Measurements from ENCODE around the gene CXCL12. TPM values are rescaled to one million over a fixed set of nuclear protein-coding genes. Genes with fewer than 3 reads are reported as not detected.

CXCL12 gene
- 10 to 100 TPM in 2 of 4 donors, 1 to 10 TPM in 1, under 1 TPM in 1; 0.67 to 53.5 (median 20.7) TPM for polyA plus RNA-seq
- long read RNA-seq, donor 1, transcript CXCL12-201 (3 exons, 1,857 nt): major isoform, 35 of 49 reads
- long read RNA-seq, donor 1, transcript CXCL12-203 (4 exons, 3,532 nt): minor isoform, 6 of 49 reads
- long read RNA-seq, donor 1, partial matches to known transcripts: 0 of 49 reads
- long read RNA-seq, donor 1, other reads (novel, unspliced or antisense): 0 of 49 reads
- long read RNA-seq, donor 2, transcript CXCL12-201 (3 exons, 1,857 nt): major isoform, 7 of 11 reads
- long read RNA-seq, donor 2, partial matches to known transcripts: 0 of 11 reads
- long read RNA-seq, donor 2, other reads (novel, unspliced or antisense): 0 of 11 reads
- long read RNA-seq, donor 3, transcript CXCL12-207 (2 exons, 596 nt): minor isoform, 5 of 39 reads
- long read RNA-seq, donor 3, transcript CXCL12-201 (3 exons, 1,857 nt): major isoform, 30 of 39 reads
- long read RNA-seq, donor 3, partial matches to known transcripts: 0 of 39 reads
- long read RNA-seq, donor 3, other reads (novel, unspliced or antisense): 0 of 39 reads
- long read RNA-seq, donor 4: 0 reads
- long read RNA-seq, donor 5, transcript CXCL12-201 (3 exons, 1,857 nt): major isoform, 7 of 10 reads
- long read RNA-seq, donor 5, partial matches to known transcripts: 0 of 10 reads
- long read RNA-seq, donor 5, other reads (novel, unspliced or antisense): 0 of 10 reads
- long read RNA-seq, donor 6, transcript CXCL12-203 (4 exons, 3,532 nt): minor isoform, 5 of 21 reads
- long read RNA-seq, donor 6, transcript CXCL12-201 (3 exons, 1,857 nt): major isoform, 14 of 21 reads
- long read RNA-seq, donor 6, partial matches to known transcripts: 0 of 21 reads
- long read RNA-seq, donor 6, other reads (novel, unspliced or antisense): 0 of 21 reads
- long read RNA-seq, donor 7: 0 reads
- long read RNA-seq, donor 8, transcript CXCL12-201 (3 exons, 1,857 nt): major isoform, 22 of 27 reads
- long read RNA-seq, donor 8, partial matches to known transcripts: 0 of 27 reads
- long read RNA-seq, donor 8, other reads (novel, unspliced or antisense): 0 of 27 reads
- long read RNA-seq, donor 9, partial matches to known transcripts: 0 of 4 reads
- long read RNA-seq, donor 9, other reads (novel, unspliced or antisense): 0 of 4 reads
- long read RNA-seq, donor 10, transcript CXCL12-202 (4 exons, 470 nt): minor isoform, 5 of 104 reads
- long read RNA-seq, donor 10, transcript CXCL12-201 (3 exons, 1,857 nt): major isoform, 81 of 104 reads
- long read RNA-seq, donor 10, transcript CXCL12-207 (2 exons, 596 nt): minor isoform, 6 of 104 reads
- long read RNA-seq, donor 10, transcript CXCL12-203 (4 exons, 3,532 nt): minor isoform, 12 of 104 reads
- long read RNA-seq, donor 10, partial matches to known transcripts: 0 of 104 reads
- long read RNA-seq, donor 10, other reads (novel, unspliced or antisense): 0 of 104 reads

GRCh38 chr10:44385026-44385695 lies at the start of gene CXCL12:
TSS of gene CXCL12 (minus strand) at chr10:44385097. CDS start at chr10:44385005, 92 bp downstream.
- peak within 1 kb of the TSS in 2 of 3 donors; percentile 17 to 62 for H3K27ac ChIP-seq (ENCODE audit: low read depth in 1 of 3, low read length in 2 of 3)
- no peaks in the 10 kb centered on the region for H3K9me3 ChIP-seq (ENCODE audit: control insufficient read depth in 2 of 2, insufficient read depth in 1 of 2, low read depth in 1 of 2, low read length in 1 of 2)
- no peak for FAIRE-seq
- WGBS, 3 donors: 2 to 4% (median 3%) methylated on average over 35 to 75 of the region's 75 CpGs
- H3K27me3 ChIP-seq (ENCODE audit: control insufficient read depth in 3 of 3, insufficient read depth in 3 of 3, low read length in 3 of 3): peaks cover 16 to 51% (median 16%) of the 10 kb centered on the region in 3 donors
- peaks cover 0 to 10% (median 0%) of the 10 kb centered on the region in 3 donors for H3K4me1 ChIP-seq (ENCODE audit: control insufficient read depth in 3 of 3, insufficient read depth in 2 of 3, low read depth in 1 of 3, low read length in 2 of 3)
- DNase-seq: peak in 1 of 2 donors; percentile 30
- no peaks in the 10 kb centered on the region for H3K36me3 ChIP-seq (ENCODE audit: control insufficient read depth in 3 of 3, insufficient read depth in 2 of 3, low read depth in 1 of 3, low read length in 3 of 3)
- peak within 1 kb of the TSS; percentile 41 to 61 (median 46) for H3K4me3 ChIP-seq (ENCODE audit: low read depth in 1 of 3, low read length in 3 of 3)

DNA sequence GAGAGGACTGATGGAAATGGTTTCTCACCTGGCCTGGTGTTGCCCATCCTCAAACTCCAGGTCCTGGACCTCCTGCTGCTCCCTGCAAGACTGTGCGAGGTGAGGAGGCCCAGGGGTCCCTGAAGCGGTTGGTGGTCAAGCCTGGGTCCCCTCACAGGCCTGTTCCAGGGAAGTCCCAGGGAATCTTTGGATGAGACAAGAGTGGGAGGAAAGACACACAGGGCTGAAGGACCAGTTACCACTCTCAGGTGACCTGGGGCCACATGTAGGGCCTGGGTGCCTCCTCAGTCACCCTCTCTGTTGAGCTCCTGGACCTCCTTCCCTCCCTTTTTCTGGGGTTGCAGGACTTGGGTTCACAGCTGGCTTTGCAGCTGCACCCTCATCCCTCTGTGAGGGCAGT lies 42.6 kb upstream of the CXCL12 start:
- Histone ChIP-seq H3K4me3 (ENCODE audit: low read depth in 1 of 3, low read length in 3 of 3) (no peak overlapping the region), H3K27ac (ENCODE audit: low read depth in 1 of 3, low read length in 2 of 3) (no peak overlapping the region), H3K27me3 (ENCODE audit: control insufficient read depth in 3 of 3, insufficient read depth in 3 of 3, low read length in 3 of 3) (no peaks in the 10 kb centered on the region), H3K4me1 (ENCODE audit: control insufficient read depth in 3 of 3, insufficient read depth in 2 of 3, low read depth in 1 of 3, low read length in 2 of 3) (no peaks in the 10 kb centered on the region), H3K9me3 (ENCODE audit: control insufficient read depth in 2 of 2, insufficient read depth in 1 of 2, low read depth in 1 of 2, low read length in 1 of 2) (no peaks in the 10 kb centered on the region), H3K36me3 (ENCODE audit: control insufficient read depth in 3 of 3, insufficient read depth in 2 of 3, low read depth in 1 of 3, low read length in 3 of 3) (no peaks in the 10 kb centered on the region)
- FAIRE-seq: no peak
- no peak for DNase-seq
- 72 to 100% (median 96%) methylated on average over 2 of the region's 2 CpGs for WGBS, 3 donors

- FAIRE-seq (no peak), DNase-seq (no peak)
- Histone ChIP-seq H3K27me3 (ENCODE audit: control insufficient read depth in 3 of 3, insufficient read depth in 3 of 3, low read length in 3 of 3) (no peaks in the 10 kb centered on the region), H3K9me3 (ENCODE audit: control insufficient read depth in 2 of 2, insufficient read depth in 1 of 2, low read depth in 1 of 2, low read length in 1 of 2) (no peaks in the 10 kb centered on the region), H3K36me3 (ENCODE audit: control insufficient read depth in 3 of 3, insufficient read depth in 2 of 3, low read depth in 1 of 3, low read length in 3 of 3) (no peaks in the 10 kb centered on the region), H3K4me1 (ENCODE audit: control insufficient read depth in 3 of 3, insufficient read depth in 2 of 3, low read depth in 1 of 3, low read length in 2 of 3) (no peaks in the 10 kb centered on the region), H3K4me3 (ENCODE audit: low read depth in 1 of 3, low read length in 3 of 3) (no peak overlapping the region), H3K27ac (ENCODE audit: low read depth in 1 of 3, low read length in 2 of 3) (no peak overlapping the region)
- 67 to 86% (median 78%) methylated on average over 5 of the region's 5 CpGs for WGBS, 3 donors
Observed at GRCh38 chr10:44427037-44427436, 42.1 kb upstream of the CXCL12 start.

DNA sequence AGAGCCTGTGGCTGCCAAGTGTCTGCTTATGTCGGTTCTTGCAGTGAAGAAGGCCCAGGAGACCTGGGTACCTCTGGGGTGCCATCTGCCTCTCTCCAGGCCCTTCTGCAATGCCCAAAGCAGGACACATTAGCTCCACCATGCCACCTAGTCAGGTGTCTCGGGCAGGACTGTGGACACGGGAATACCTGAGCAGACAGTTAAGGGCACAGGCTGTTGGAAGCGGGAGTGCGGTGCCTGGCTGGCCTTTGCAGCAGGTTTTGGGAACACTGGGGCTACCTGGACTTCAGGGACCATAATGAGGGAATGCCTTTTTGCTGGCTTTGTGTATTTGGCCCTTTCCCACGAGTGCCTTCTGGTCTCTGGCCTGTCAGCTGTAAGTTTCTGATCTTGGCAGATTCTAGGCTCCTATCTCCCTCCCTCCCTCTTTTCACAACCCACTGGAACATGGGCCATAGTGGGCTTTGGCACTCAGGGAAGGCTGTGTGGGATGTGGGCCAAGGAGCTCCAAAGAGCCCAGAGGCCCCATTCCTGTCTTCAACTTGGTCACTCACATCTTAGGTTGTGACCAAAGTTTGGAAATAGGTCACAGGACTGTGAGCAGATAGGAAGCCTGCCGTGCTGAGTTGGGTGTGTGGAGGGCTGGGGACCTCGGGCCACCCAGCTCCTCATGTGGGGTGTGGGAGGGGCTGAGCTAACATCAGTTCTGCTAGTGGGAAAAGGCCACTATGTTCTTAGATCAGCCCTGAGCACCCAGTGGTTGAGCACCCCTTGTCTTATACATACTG lies 41.5 kb upstream of the CXCL12 start:
- Histone ChIP-seq H3K4me1 (ENCODE audit: control insufficient read depth in 3 of 3, insufficient read depth in 2 of 3, low read depth in 1 of 3, low read length in 2 of 3) (no peaks in the 10 kb centered on the region), H3K4me3 (ENCODE audit: low read depth in 1 of 3, low read length in 3 of 3) (no peak overlapping the region), H3K9me3 (ENCODE audit: control insufficient read depth in 2 of 2, insufficient read depth in 1 of 2, low read depth in 1 of 2, low read length in 1 of 2) (no peaks in the 10 kb centered on the region), H3K36me3 (ENCODE audit: control insufficient read depth in 3 of 3, insufficient read depth in 2 of 3, low read depth in 1 of 3, low read length in 3 of 3) (no peaks in the 10 kb centered on the region), H3K27me3 (ENCODE audit: control insufficient read depth in 3 of 3, insufficient read depth in 3 of 3, low read length in 3 of 3) (no peaks in the 10 kb centered on the region), H3K27ac (ENCODE audit: low read depth in 1 of 3, low read length in 2 of 3) (no peak overlapping the region)
- no peak for FAIRE-seq
- DNase-seq: no peak
- WGBS, 3 donors: 67 to 82% (median 70%) methylated on average over 8 of the region's 8 CpGs

DNA sequence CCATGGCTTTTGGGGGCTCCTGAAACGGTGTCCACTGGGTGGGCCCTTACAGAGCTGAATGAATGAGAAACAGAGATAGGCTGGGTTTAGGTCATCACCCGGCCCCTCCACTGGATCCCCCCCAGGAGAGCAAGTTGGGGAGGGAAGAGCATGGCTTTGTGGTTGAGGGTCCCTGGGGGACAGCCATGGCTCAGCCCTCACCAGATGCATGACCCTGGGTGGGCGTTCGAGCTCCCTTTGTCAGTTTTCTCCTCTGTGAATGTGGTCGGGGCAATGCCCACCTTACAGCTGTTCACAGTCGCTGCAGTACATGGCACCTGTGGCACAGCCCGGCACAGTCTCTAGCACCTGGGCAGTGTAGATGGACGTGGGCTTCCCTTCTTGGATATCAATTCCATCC lies 40.6 kb upstream of the CXCL12 start:
- H3K4me3 ChIP-seq (ENCODE audit: low read depth in 1 of 3, low read length in 3 of 3): no peak overlapping the region
- WGBS, 3 donors: 72 to 85% (median 78%) methylated on average over 8 of the region's 8 CpGs
- DNase-seq (no peak), FAIRE-seq (no peak)
- H3K9me3 ChIP-seq (ENCODE audit: control insufficient read depth in 2 of 2, insufficient read depth in 1 of 2, low read depth in 1 of 2, low read length in 1 of 2): no peaks in the 10 kb centered on the region
- no peaks in the 10 kb centered on the region for H3K36me3 ChIP-seq (ENCODE audit: control insufficient read depth in 3 of 3, insufficient read depth in 2 of 3, low read depth in 1 of 3, low read length in 3 of 3)
- no peaks in the 10 kb centered on the region for H3K27me3 ChIP-seq (ENCODE audit: control insufficient read depth in 3 of 3, insufficient read depth in 3 of 3, low read length in 3 of 3)
- no peaks in the 10 kb centered on the region for H3K4me1 ChIP-seq (ENCODE audit: control insufficient read depth in 3 of 3, insufficient read depth in 2 of 3, low read depth in 1 of 3, low read length in 2 of 3)
- H3K27ac ChIP-seq (ENCODE audit: low read depth in 1 of 3, low read length in 2 of 3): no peak overlapping the region

GRCh38 chr10:44424957-44425356 lies 40.1 kb upstream of the CXCL12 start:
- Histone ChIP-seq H3K9me3 (ENCODE audit: control insufficient read depth in 2 of 2, insufficient read depth in 1 of 2, low read depth in 1 of 2, low read length in 1 of 2) (no peaks in the 10 kb centered on the region), H3K4me1 (ENCODE audit: control insufficient read depth in 3 of 3, insufficient read depth in 2 of 3, low read depth in 1 of 3, low read length in 2 of 3) (no peaks in the 10 kb centered on the region), H3K36me3 (ENCODE audit: control insufficient read depth in 3 of 3, insufficient read depth in 2 of 3, low read depth in 1 of 3, low read length in 3 of 3) (no peaks in the 10 kb centered on the region), H3K27me3 (ENCODE audit: control insufficient read depth in 3 of 3, insufficient read depth in 3 of 3, low read length in 3 of 3) (no peaks in the 10 kb centered on the region), H3K27ac (ENCODE audit: low read depth in 1 of 3, low read length in 2 of 3) (no peak overlapping the region), H3K4me3 (ENCODE audit: low read depth in 1 of 3, low read length in 3 of 3) (no peak overlapping the region)
- 63 to 69% (median 65%) methylated on average over 13 of the region's 13 CpGs for WGBS, 3 donors
- DNase-seq (no peak), FAIRE-seq (no peak)

GRCh38 chr10:44424298-44424697 lies 39.4 kb upstream of the CXCL12 start:
- no peak for DNase-seq
- Histone ChIP-seq H3K4me3 (ENCODE audit: low read depth in 1 of 3, low read length in 3 of 3) (no peak overlapping the region), H3K27ac (ENCODE audit: low read depth in 1 of 3, low read length in 2 of 3) (no peak overlapping the region), H3K9me3 (ENCODE audit: control insufficient read depth in 2 of 2, insufficient read depth in 1 of 2, low read depth in 1 of 2, low read length in 1 of 2) (no peaks in the 10 kb centered on the region), H3K4me1 (ENCODE audit: control insufficient read depth in 3 of 3, insufficient read depth in 2 of 3, low read depth in 1 of 3, low read length in 2 of 3) (no peaks in the 10 kb centered on the region), H3K36me3 (ENCODE audit: control insufficient read depth in 3 of 3, insufficient read depth in 2 of 3, low read depth in 1 of 3, low read length in 3 of 3) (no peaks in the 10 kb centered on the region), H3K27me3 (ENCODE audit: control insufficient read depth in 3 of 3, insufficient read depth in 3 of 3, low read length in 3 of 3) (no peaks in the 10 kb centered on the region)
- no peak for FAIRE-seq
- 43 to 71% (median 60%) methylated on average over 4 to 5 of the region's 5 CpGs for WGBS, 3 donors

Data from small intestine (tissue), 16 donors.